Fibroblast of mammary gland (primary cell): ENCODE results near the gene PURA.

Experiments used
- DNase-seq: peaks from one replicate; pipeline ENCODE4 v3.0.0-alpha.2; 2010; ENCODE audit warnings: low read depth
- H3K4me3 ChIP-seq: 2 replicates; pipeline ENCODE4 v1.5.1; 2011; ENCODE audit warnings: low read depth, mild to moderate bottlenecking, low read length, moderate library complexity; ENCODE audit not compliant: control insufficient read depth
- CTCF ChIP-seq: conservative IDR thresholded peaks from 2 replicates; pipeline ENCODE4 v1.5.1; 2011; ENCODE audit warnings: low read depth, low read length, inconsistent platforms; ENCODE audit not compliant: control insufficient read depth, insufficient read depth

Gene PURA

GRCh38 chr5:140125637-140126036 is 11.7 kb downstream of the PURA start, which contains the start of gene IGIP:
IGIP (plus strand) TSS chr5:140125937; CDS start chr5:140128477, 2,540 bp downstream.
- no peak for DNase-seq
- H3K4me3 ChIP-seq = no peak within 1 kb of the TSS
- TF ChIP-seq CTCF = no peak

GRCh38 chr5:140126315-140127012 is 12.6 kb downstream of the PURA start:
- no peak for TF ChIP-seq CTCF
- no peak for DNase-seq
- no peak overlapping the region for H3K4me3 ChIP-seq

- no peak for TF ChIP-seq CTCF
- DNase-seq = no peak
- H3K4me3 ChIP-seq = no peak overlapping the region
Measured at GRCh38 chr5:140128376-140128775, 14.5 kb downstream of the PURA start.

- no peak overlapping the region for H3K4me3 ChIP-seq
- no peak for DNase-seq
- no peak for TF ChIP-seq CTCF
Measured at GRCh38 chr5:140130949-140131733, 17.2 kb downstream of the PURA start.

- TF ChIP-seq CTCF = no peak
- DNase-seq = peak; percentile 96
- no peak overlapping the region for H3K4me3 ChIP-seq
Measured at GRCh38 chr5:140131967-140132409, 18.1 kb downstream of the PURA start.

- no peak overlapping the region for H3K4me3 ChIP-seq
- DNase-seq = no peak
- no peak for TF ChIP-seq CTCF
Measured at GRCh38 chr5:140133514-140134167, 19.7 kb downstream of the PURA start.
